Rectal smooth muscle tissue (tissue), 1 donor: ENCODE data around the gene SARNP.
"Not testable (repeated sequence)": the region's sequence is repeated elsewhere in the genome, so short reads cannot be mapped to it uniquely, and the experiment has no call there.

Experiments used
- H3K27ac ChIP-seq: one replicate; pipeline ENCODE4 v1.7.0; 2013; ENCODE audit warnings: low read depth, low read length, inconsistent platforms
- H3K27me3 ChIP-seq: one replicate; pipeline ENCODE4 v1.7.0; 2013; ENCODE audit warnings: low read length; ENCODE audit not compliant: control insufficient read depth, insufficient read depth
- H3K36me3 ChIP-seq: one replicate; pipeline ENCODE4 v1.7.0; 2013; ENCODE audit warnings: low read length; ENCODE audit not compliant: control insufficient read depth, insufficient read depth
- H3K4me1 ChIP-seq: one replicate; pipeline ENCODE4 v1.7.0; 2013; ENCODE audit warnings: low read length; ENCODE audit not compliant: control insufficient read depth, insufficient read depth
- H3K4me3 ChIP-seq: one replicate; pipeline ENCODE4 v1.7.0; 2013; ENCODE audit warnings: low read length
- H3K9ac ChIP-seq: one replicate; pipeline ENCODE4 v1.7.0; 2013; ENCODE audit warnings: low read length

The SARNP gene

GRCh38 chr12:55847033-55847432, 29.5 kb upstream of the SARNP start:
- Histone ChIP-seq H3K9ac (no peak overlapping the region), H3K4me1 (no peaks in the 10 kb centered on the region), H3K27me3 (no peaks in the 10 kb centered on the region), H3K4me3 (no peak overlapping the region), H3K27ac (peak overlapping the region; percentile 70), H3K36me3 (no peaks in the 10 kb centered on the region)

GRCh38 chr12:55845785-55846496, 28.4 kb upstream of the SARNP start:
- Histone ChIP-seq H3K27me3 (no peaks in the 10 kb centered on the region), H3K9ac (no peak overlapping the region), H3K27ac (no peak overlapping the region), H3K4me1 (no peaks in the 10 kb centered on the region), H3K4me3 (no peak overlapping the region), H3K36me3 (no peaks in the 10 kb centered on the region)

- no peaks in the 10 kb centered on the region for H3K4me1 ChIP-seq
- no peak overlapping the region for H3K27ac ChIP-seq
- no peak overlapping the region for H3K4me3 ChIP-seq
- no peaks in the 10 kb centered on the region for H3K27me3 ChIP-seq
- no peak overlapping the region for H3K9ac ChIP-seq
- H3K36me3 ChIP-seq, result no peaks in the 10 kb centered on the region
These were observed 27.8 kb upstream of the SARNP start for GRCh38 chr12:55845361-55845760.

DNA sequence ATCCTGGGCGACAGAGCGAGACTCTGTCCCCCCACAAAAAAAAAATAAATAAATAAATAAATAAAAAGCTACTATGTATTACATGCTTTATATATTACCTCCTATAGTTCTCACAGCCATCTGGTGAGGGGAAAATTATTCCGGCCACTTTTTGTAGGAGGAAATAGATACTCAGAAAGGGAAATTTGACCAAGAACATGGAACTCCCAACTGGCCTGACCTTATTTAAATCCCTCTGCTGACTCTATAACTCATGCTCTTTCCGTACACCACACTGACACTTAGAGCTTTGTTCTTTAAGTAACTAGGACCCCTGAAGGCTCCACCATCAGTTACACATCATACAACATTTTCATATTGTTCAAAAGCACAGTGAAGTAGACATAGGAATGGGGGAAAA, 27.4 kb upstream of the SARNP start:
- Histone ChIP-seq H3K36me3 (no peaks in the 10 kb centered on the region), H3K27ac (no peak overlapping the region), H3K4me3 (no peak overlapping the region), H3K27me3 (no peaks in the 10 kb centered on the region), H3K9ac (no peak overlapping the region), H3K4me1 (no peaks in the 10 kb centered on the region)

GRCh38 chr12:55843431-55843830, 25.9 kb upstream of the SARNP start:
- no peak overlapping the region for H3K9ac ChIP-seq
- no peaks in the 10 kb centered on the region for H3K4me1 ChIP-seq
- H3K27ac ChIP-seq, result no peak overlapping the region
- no peaks in the 10 kb centered on the region for H3K27me3 ChIP-seq
- no peak overlapping the region for H3K4me3 ChIP-seq
- H3K36me3 ChIP-seq, result no peaks in the 10 kb centered on the region

- peak within 1 kb of the TSS; percentile 64 for H3K27ac ChIP-seq
- peak within 1 kb of the TSS; percentile 77 for H3K9ac ChIP-seq
- H3K36me3 ChIP-seq, result no peaks in the 10 kb centered on the region
- peak within 1 kb of the TSS; percentile 67 for H3K4me3 ChIP-seq
- H3K27me3 ChIP-seq, result no peaks in the 10 kb centered on the region
- no peaks in the 10 kb centered on the region for H3K4me1 ChIP-seq
These were observed 25.3 kb upstream of the SARNP start, which contains the start of gene MMP19 for GRCh38 chr12:55842681-55843429. MMP19 (minus strand) TSS chr12:55842936; CDS start chr12:55842830, 106 bp downstream.

DNA sequence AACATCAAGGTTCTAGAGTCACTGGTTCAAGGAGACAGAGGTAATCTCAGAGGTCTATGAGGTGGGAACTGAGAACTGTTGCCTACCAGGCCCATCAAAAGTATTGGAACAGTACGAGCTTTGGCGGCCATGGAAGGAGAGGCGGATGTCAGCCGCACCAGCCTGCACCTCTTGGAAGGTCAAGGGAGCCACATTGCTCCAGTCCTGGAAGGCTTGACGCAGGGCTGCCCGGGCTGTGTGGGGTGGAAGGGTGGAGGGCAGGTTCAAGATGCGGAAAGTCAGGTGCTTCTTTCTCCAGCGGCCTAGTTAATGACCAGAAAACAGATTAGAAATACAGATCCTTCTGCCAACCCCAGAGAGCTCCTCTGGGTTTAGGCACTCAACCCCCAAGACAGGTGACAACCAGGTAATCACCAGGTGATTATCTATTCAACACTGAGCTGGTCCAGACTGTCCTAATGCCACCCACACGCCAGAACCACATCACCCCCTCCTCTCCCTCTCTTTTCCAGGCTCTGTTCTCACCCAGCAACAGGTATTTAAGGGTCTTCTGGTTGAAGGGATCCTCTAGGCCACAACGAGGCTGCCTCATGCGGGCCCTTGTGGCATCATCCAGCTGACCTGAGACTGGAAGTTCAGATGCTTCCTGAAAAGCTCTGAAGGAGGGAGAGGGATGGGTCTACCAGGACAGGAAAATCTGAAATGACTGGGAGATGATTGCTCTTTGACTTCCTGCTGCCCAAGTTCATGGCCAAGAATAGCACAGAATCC, 23.2 kb upstream of the SARNP start:
- H3K36me3 ChIP-seq, result no peaks in the 10 kb centered on the region
- H3K4me1 ChIP-seq, result no peaks in the 10 kb centered on the region
- H3K27ac ChIP-seq, result no peak overlapping the region
- no peak overlapping the region for H3K4me3 ChIP-seq
- H3K27me3 ChIP-seq, result no peaks in the 10 kb centered on the region
- H3K9ac ChIP-seq, result no peak overlapping the region

GRCh38 chr12:55839345-55840140, 22.0 kb upstream of the SARNP start:
- Histone ChIP-seq H3K27ac (no peak overlapping the region), H3K36me3 (no peaks in the 10 kb centered on the region), H3K9ac (no peak overlapping the region), H3K4me1 (no peaks in the 10 kb centered on the region), H3K4me3 (no peak overlapping the region), H3K27me3 (no peaks in the 10 kb centered on the region)

GRCh38 chr12:55838361-55838760, 20.8 kb upstream of the SARNP start:
- H3K27me3 ChIP-seq, result no peaks in the 10 kb centered on the region
- no peaks in the 10 kb centered on the region for H3K4me1 ChIP-seq
- no peak overlapping the region for H3K27ac ChIP-seq
- H3K9ac ChIP-seq, result no peak overlapping the region
- H3K4me3 ChIP-seq, result no peak overlapping the region
- H3K36me3 ChIP-seq, result no peaks in the 10 kb centered on the region

- H3K27me3 ChIP-seq, H3K27ac ChIP-seq, H3K4me1 ChIP-seq, H3K9ac ChIP-seq, H3K36me3 ChIP-seq, H3K4me3 ChIP-seq: not testable (repeated sequence)
These were observed 16.9 kb upstream of the SARNP start for GRCh38 chr12:55834400-55834799.

DNA sequence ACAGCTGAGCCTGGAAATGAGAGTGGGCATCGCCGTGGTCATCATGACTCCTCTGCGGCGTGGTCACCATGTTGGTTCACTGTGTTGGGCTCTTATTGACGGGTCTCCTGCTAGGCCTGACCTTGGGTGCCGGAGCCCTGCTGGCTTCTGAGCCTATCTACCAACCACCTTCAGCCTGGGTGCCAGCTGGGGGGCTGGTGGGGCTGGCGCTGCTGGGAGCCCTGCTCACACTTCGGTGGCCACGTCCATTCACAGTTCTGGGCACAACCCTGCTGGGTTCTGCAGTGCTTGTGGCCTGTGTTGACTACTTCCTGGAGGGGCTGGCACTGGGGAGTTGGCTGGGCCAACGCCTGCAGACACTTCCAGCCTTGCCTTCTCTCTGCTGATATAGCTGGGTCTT, 15.5 kb upstream of the SARNP start:
- no peak overlapping the region for H3K27ac ChIP-seq
- H3K36me3 ChIP-seq, result no peaks in the 10 kb centered on the region
- no peak overlapping the region for H3K9ac ChIP-seq
- no peaks in the 10 kb centered on the region for H3K27me3 ChIP-seq
- no peak overlapping the region for H3K4me3 ChIP-seq
- peaks cover 3% of the 10 kb centered on the region for H3K4me1 ChIP-seq

GRCh38 chr12:55831447-55831815, 13.9 kb upstream of the SARNP start:
- peak overlapping the region; percentile 80 for H3K4me3 ChIP-seq
- H3K36me3 ChIP-seq, result no peaks in the 10 kb centered on the region
- no peak overlapping the region for H3K9ac ChIP-seq
- peak overlapping the region; percentile 85 for H3K27ac ChIP-seq
- peaks cover 5% of the 10 kb centered on the region for H3K4me1 ChIP-seq
- H3K27me3 ChIP-seq, result no peaks in the 10 kb centered on the region
